HG03342 (cell line): ENCODE measurements around the gene SHLD1.
"Not testable (repeated sequence)": the region's sequence is repeated elsewhere in the genome, so short reads cannot be mapped to it uniquely, and the experiment has no call there.

Experiments
- ATAC-seq: cut with Tn5 transposase; IDR thresholded peaks from one replicate; pipeline ENCODE4 v1.9.1; 2021; ENCODE audit warnings: mild to moderate bottlenecking, moderate library complexity; ENCODE audit not compliant: unreplicated experiment

SHLD1 gene

GRCh38 chr20:5749952-5750779 is at the start of gene SHLD1:
SHLD1 (plus strand) TSS chr20:5750401; CDS start chr20:5772866, 22,465 bp downstream.
- peak; percentile 98 for ATAC-seq

- ATAC-seq, result not testable (repeated sequence)
Observed at GRCh38 chr20:5702339-5702738, 47.9 kb upstream of the SHLD1 start.

- no peak for ATAC-seq
Observed at GRCh38 chr20:5703681-5704101, 46.5 kb upstream of the SHLD1 start.

- ATAC-seq, result no peak
Observed at GRCh38 chr20:5705827-5706226, 44.4 kb upstream of the SHLD1 start.

GRCh38 chr20:5706797-5707196 is 43.4 kb upstream of the SHLD1 start:
- ATAC-seq, result no peak

- no peak for ATAC-seq
Observed at GRCh38 chr20:5710551-5710950, 39.6 kb upstream of the SHLD1 start.

GRCh38 chr20:5714261-5715041 is 35.8 kb upstream of the SHLD1 start:
- ATAC-seq, result peak; percentile 62

GRCh38 chr20:5715071-5715841 is 34.9 kb upstream of the SHLD1 start:
- ATAC-seq, result no peak

GRCh38 chr20:5716953-5717352 is 33.2 kb upstream of the SHLD1 start:
- no peak for ATAC-seq

GRCh38 chr20:5718896-5719595 is 31.2 kb upstream of the SHLD1 start:
- no peak for ATAC-seq

- no peak for ATAC-seq
Observed at GRCh38 chr20:5719861-5720403, 30.3 kb upstream of the SHLD1 start.

GRCh38 chr20:5720696-5721095 is 29.5 kb upstream of the SHLD1 start:
- no peak for ATAC-seq

- not testable (repeated sequence) for ATAC-seq
Observed at GRCh38 chr20:5721356-5721755, 28.8 kb upstream of the SHLD1 start.

- no peak for ATAC-seq
Observed at GRCh38 chr20:5722927-5723326, 27.3 kb upstream of the SHLD1 start.

- ATAC-seq, result not testable (repeated sequence)
Observed at GRCh38 chr20:5725183-5725463, 25.1 kb upstream of the SHLD1 start.

- ATAC-seq, result no peak
Observed at GRCh38 chr20:5727018-5727515, 23.1 kb upstream of the SHLD1 start.

- no peak for ATAC-seq
Observed at GRCh38 chr20:5729348-5729747, 20.9 kb upstream of the SHLD1 start.

GRCh38 chr20:5730131-5730530 is 20.1 kb upstream of the SHLD1 start:
- no peak for ATAC-seq

- ATAC-seq, result no peak
Observed at GRCh38 chr20:5731753-5732366, 18.3 kb upstream of the SHLD1 start.

- no peak for ATAC-seq
Observed at GRCh38 chr20:5734602-5735001, 15.6 kb upstream of the SHLD1 start.
